ENCODE results near the gene C1QC.

GRCh38 chr1:22662986-22663408 is 19.6 kb downstream of the C1QC start:
- TF ChIP-seq, protein P1, sequence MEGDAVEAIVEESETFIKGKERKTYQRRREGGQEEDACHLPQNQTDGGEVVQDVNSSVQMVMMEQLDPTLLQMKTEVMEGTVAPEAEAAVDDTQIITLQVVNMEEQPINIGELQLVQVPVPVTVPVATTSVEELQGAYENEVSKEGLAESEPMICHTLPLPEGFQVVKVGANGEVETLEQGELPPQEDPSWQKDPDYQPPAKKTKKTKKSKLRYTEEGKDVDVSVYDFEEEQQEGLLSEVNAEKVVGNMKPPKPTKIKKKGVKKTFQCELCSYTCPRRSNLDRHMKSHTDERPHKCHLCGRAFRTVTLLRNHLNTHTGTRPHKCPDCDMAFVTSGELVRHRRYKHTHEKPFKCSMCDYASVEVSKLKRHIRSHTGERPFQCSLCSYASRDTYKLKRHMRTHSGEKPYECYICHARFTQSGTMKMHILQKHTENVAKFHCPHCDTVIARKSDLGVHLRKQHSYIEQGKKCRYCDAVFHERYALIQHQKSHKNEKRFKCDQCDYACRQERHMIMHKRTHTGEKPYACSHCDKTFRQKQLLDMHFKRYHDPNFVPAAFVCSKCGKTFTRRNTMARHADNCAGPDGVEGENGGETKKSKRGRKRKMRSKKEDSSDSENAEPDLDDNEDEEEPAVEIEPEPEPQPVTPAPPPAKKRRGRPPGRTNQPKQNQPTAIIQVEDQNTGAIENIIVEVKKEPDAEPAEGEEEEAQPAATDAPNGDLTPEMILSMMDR (IDR thresholded peaks at IDR 0.05; ENCODE audit: low read depth, low read length) = no peak
- TF ChIP-seq EZH2phosphoT487 (IDR thresholded peaks at IDR 0.05; ENCODE audit: low read depth) = no peak
